ENCODE results near the gene DCAF10. TPM values are rescaled to one million over a fixed set of nuclear protein-coding genes. Genes with fewer than 3 reads are reported as not detected.

The DCAF10 gene, protein sequence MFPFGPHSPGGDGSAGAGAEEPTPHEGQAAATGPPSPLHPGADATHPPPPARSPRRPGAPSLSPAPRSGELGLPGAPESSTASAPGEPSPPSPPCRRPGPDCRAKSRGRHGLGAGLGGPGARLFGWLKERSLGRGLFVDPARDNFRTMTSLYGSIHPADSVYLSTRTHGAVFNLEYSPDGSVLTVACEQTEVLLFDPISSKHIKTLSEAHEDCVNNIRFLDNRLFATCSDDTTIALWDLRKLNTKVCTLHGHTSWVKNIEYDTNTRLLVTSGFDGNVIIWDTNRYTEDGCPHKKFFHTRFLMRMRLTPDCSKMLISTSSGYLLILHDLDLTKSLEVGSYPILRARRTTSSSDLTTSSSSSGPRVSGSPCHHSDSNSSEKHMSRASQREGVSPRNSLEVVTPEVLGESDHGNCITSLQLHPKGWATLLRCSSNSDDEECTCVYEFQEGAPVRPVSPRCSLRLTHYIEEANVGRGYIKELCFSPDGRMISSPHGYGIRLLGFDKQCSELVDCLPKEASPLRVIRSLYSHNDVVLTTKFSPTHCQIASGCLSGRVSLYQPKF
- polyA plus RNA-seq (15.2 and 23.3 TPM in 2 replicates), polyA minus RNA-seq (36.0 and 42.9 TPM in 2 replicates)

GRCh38 chr9:37800631-37801286 lies at the start of gene DCAF10:
Gene DCAF10, plus strand, starts transcription at chr9:37800797. Its CDS starts 70 bp downstream, at chr9:37800867.
- no peaks in the 10 kb centered on the region for H3K9me2 ChIP-seq (ENCODE audit: insufficient read depth, low read length)
- H3K36me3 ChIP-seq (ENCODE audit: insufficient read depth, low read length), result no peaks in the 10 kb centered on the region
- TF ChIP-seq SMC3 (conservative IDR thresholded peaks at IDR 0.05; ENCODE audit: poor library complexity) (peak; percentile 39), EZH2 (IDR thresholded peaks at IDR 0.05; ENCODE audit: borderline replicate concordance, insufficient read depth, low read length, poor library complexity, severe bottlenecking) (no peak), EP300 (conservative IDR thresholded peaks at IDR 0.05; ENCODE audit: poor library complexity, severe bottlenecking) (peak; percentile 65), POLR2AphosphoS5 (IDR thresholded peaks at IDR 0.05) (peak; percentile 94), MXI1 (conservative IDR thresholded peaks at IDR 0.05; ENCODE audit: poor library complexity, severe bottlenecking) (peak; percentile 78), TAF1 (IDR thresholded peaks at IDR 0.05; ENCODE audit: low read depth) (peak; percentile 91), RAD21 (conservative IDR thresholded peaks at IDR 0.05) (peak; percentile 26)
- TF ChIP-seq, protein P1, sequence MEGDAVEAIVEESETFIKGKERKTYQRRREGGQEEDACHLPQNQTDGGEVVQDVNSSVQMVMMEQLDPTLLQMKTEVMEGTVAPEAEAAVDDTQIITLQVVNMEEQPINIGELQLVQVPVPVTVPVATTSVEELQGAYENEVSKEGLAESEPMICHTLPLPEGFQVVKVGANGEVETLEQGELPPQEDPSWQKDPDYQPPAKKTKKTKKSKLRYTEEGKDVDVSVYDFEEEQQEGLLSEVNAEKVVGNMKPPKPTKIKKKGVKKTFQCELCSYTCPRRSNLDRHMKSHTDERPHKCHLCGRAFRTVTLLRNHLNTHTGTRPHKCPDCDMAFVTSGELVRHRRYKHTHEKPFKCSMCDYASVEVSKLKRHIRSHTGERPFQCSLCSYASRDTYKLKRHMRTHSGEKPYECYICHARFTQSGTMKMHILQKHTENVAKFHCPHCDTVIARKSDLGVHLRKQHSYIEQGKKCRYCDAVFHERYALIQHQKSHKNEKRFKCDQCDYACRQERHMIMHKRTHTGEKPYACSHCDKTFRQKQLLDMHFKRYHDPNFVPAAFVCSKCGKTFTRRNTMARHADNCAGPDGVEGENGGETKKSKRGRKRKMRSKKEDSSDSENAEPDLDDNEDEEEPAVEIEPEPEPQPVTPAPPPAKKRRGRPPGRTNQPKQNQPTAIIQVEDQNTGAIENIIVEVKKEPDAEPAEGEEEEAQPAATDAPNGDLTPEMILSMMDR (IDR thresholded peaks at IDR 0.05; ENCODE audit: poor library complexity, severe bottlenecking), result peak; percentile 25
- TF ChIP-seq, protein P2, sequence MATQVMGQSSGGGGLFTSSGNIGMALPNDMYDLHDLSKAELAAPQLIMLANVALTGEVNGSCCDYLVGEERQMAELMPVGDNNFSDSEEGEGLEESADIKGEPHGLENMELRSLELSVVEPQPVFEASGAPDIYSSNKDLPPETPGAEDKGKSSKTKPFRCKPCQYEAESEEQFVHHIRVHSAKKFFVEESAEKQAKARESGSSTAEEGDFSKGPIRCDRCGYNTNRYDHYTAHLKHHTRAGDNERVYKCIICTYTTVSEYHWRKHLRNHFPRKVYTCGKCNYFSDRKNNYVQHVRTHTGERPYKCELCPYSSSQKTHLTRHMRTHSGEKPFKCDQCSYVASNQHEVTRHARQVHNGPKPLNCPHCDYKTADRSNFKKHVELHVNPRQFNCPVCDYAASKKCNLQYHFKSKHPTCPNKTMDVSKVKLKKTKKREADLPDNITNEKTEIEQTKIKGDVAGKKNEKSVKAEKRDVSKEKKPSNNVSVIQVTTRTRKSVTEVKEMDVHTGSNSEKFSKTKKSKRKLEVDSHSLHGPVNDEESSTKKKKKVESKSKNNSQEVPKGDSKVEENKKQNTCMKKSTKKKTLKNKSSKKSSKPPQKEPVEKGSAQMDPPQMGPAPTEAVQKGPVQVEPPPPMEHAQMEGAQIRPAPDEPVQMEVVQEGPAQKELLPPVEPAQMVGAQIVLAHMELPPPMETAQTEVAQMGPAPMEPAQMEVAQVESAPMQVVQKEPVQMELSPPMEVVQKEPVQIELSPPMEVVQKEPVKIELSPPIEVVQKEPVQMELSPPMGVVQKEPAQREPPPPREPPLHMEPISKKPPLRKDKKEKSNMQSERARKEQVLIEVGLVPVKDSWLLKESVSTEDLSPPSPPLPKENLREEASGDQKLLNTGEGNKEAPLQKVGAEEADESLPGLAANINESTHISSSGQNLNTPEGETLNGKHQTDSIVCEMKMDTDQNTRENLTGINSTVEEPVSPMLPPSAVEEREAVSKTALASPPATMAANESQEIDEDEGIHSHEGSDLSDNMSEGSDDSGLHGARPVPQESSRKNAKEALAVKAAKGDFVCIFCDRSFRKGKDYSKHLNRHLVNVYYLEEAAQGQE (IDR thresholded peaks at IDR 0.05; ENCODE audit: borderline replicate concordance), result peak; percentile 57
- peak within 1 kb of the TSS; percentile 87 for H3K9ac ChIP-seq (ENCODE audit: low read length)
- peak within 1 kb of the TSS; percentile 80 for H3K27ac ChIP-seq (ENCODE audit: low read length)
- H3F3A ChIP-seq (ENCODE audit: insufficient read depth, low read length, poor library complexity, severe bottlenecking), result no peaks in the 10 kb centered on the region
- H3K27me3 ChIP-seq (ENCODE audit: insufficient read depth, low read depth, low read length), result no peaks in the 10 kb centered on the region
- H4K20me1 ChIP-seq (ENCODE audit: insufficient read depth), result peaks cover 3% of the 10 kb centered on the region
- H3K4me3 ChIP-seq (ENCODE audit: low read length), result peak within 1 kb of the TSS; percentile 97
- peaks cover 35% of the 10 kb centered on the region for H3K79me2 ChIP-seq (replicated peaks; ENCODE audit: insufficient read depth, low read length)
- H3K4me2 ChIP-seq (ENCODE audit: low read length), result peak within 1 kb of the TSS; percentile 81
- H3K9me3 ChIP-seq (ENCODE audit: low read length), result no peaks in the 10 kb centered on the region
- H2AFZ ChIP-seq (ENCODE audit: low read depth, low read length), result peak within 1 kb of the TSS; percentile 97

- Histone ChIP-seq H4K20me1 (ENCODE audit: insufficient read depth) (no peaks in the 10 kb centered on the region), H3K27me3 (ENCODE audit: insufficient read depth, low read depth, low read length) (no peaks in the 10 kb centered on the region), H2AFZ (ENCODE audit: low read depth, low read length) (no peak overlapping the region), H3K79me2 (replicated peaks; ENCODE audit: insufficient read depth, low read length) (no peaks in the 10 kb centered on the region), H3F3A (ENCODE audit: insufficient read depth, low read length, poor library complexity, severe bottlenecking) (no peaks in the 10 kb centered on the region), H3K9me3 (ENCODE audit: low read length) (no peaks in the 10 kb centered on the region), H3K36me3 (ENCODE audit: insufficient read depth, low read length) (no peaks in the 10 kb centered on the region), H3K4me2 (ENCODE audit: low read length) (no peak overlapping the region), H3K4me3 (ENCODE audit: low read length) (no peak overlapping the region), H3K27ac (ENCODE audit: low read length) (no peak overlapping the region), H3K9me2 (ENCODE audit: insufficient read depth, low read length) (no peaks in the 10 kb centered on the region), H3K9ac (ENCODE audit: low read length) (no peak overlapping the region)
- TF ChIP-seq TAF1 (IDR thresholded peaks at IDR 0.05; ENCODE audit: low read depth) (no peak), MXI1 (conservative IDR thresholded peaks at IDR 0.05; ENCODE audit: poor library complexity, severe bottlenecking) (no peak), EZH2 (IDR thresholded peaks at IDR 0.05; ENCODE audit: borderline replicate concordance, insufficient read depth, low read length, poor library complexity, severe bottlenecking) (no peak), RAD21 (conservative IDR thresholded peaks at IDR 0.05) (no peak), EP300 (conservative IDR thresholded peaks at IDR 0.05; ENCODE audit: poor library complexity, severe bottlenecking) (no peak), POLR2AphosphoS5 (IDR thresholded peaks at IDR 0.05) (no peak)
- TF ChIP-seq, protein P1 (IDR thresholded peaks at IDR 0.05; ENCODE audit: poor library complexity, severe bottlenecking), result no peak
- TF ChIP-seq, protein P2 (IDR thresholded peaks at IDR 0.05; ENCODE audit: borderline replicate concordance), result no peak
These were observed 49.4 kb upstream of the DCAF10 start for GRCh38 chr9:37751186-37751585.

Measured in neural cell (in vitro differentiated cells).